Measurements from ENCODE around the gene ADAMTS5. TPM values are rescaled to one million over a fixed set of nuclear protein-coding genes. Genes with fewer than 3 reads are reported as not detected.

The ADAMTS5 gene
- total and polyA plus RNA-seq, 2 donors (not counting 3 experiments of a cell fraction or from before 2014, with no cell fraction given) = not detected

DNA sequence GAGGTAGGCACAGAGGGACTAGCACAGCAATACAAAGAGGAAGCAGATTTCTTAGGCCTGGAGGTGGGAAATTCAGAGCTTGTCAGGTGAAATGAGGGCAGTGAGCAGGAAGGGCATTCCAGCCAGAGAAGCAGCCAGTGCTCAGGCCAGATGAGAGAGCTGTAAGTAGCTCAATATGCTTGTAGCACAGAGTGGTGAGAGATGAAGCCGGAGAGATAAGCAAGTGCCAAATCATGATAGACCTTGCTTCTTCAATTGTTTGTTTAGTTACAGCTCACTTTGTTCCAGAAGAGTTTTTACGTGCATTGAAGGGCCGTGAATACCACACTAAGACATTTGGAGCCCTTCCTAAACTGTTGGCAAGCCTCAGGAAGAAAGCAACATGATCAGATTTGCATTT, 79.6 kb downstream of the ADAMTS5 start:
- intact Hi-C loops (cut with micrococcal nuclease) = no loop called here
- dilution Hi-C loops (cut with MboI; ENCODE audit: extremely low pct_ligation_motif_present, low sequenced_read_pairs) = no loop called here
- Histone ChIP-seq H3K4me2 (ENCODE audit: insufficient read depth, low read length) (no peak overlapping the region), H4K20me1 (replicated peaks; ENCODE audit: control insufficient read depth, extremely low read depth, insufficient read depth, low read length) (no peaks in the 10 kb centered on the region), H3K9ac (replicated peaks; ENCODE audit: extremely low read depth, insufficient read depth, low read length) (no peak overlapping the region), H3K36me3 (ENCODE audit: control insufficient read depth in 2 of 2, extremely low read depth in 1 of 2, insufficient read depth in 2 of 2, low read length in 2 of 2) (no peaks in the 10 kb centered on the region), H2AFZ (ENCODE audit: low read depth, low read length) (no peak overlapping the region), H3K4me1 (ENCODE audit: control insufficient read depth, extremely low read depth, insufficient read depth, low read length) (no peaks in the 10 kb centered on the region), H3K79me2 (ENCODE audit: control insufficient read depth, insufficient read depth, low read length) (no peaks in the 10 kb centered on the region), H3K4me3 (replicated peaks in 1 of 3; ENCODE audit: insufficient read depth in 1 of 3, low read depth in 1 of 3, low read length in 3 of 3) (no peak overlapping the region), H3K27ac (ENCODE audit: insufficient read depth, low read depth, low read length) (no peak overlapping the region), H3K27me3 (ENCODE audit: control insufficient read depth in 2 of 2, insufficient read depth in 2 of 2, low read length in 2 of 2) (peaks cover 0 to 3% of the 10 kb centered on the region in 2 experiments), H3K9me3 (replicated peaks; ENCODE audit: control insufficient read depth, insufficient read depth, low read length) (no peaks in the 10 kb centered on the region), H3K9me1 (replicated peaks; ENCODE audit: control insufficient read depth, extremely low read depth, insufficient read depth, low read length) (no peaks in the 10 kb centered on the region)
- POLR2A ChIA-PET = no interaction called here
- DNase-seq (ENCODE audit: low read depth, low spot score) (no peak), FAIRE-seq (no peak)
- CTCF ChIA-PET = interaction anchor here (8.9 kb wide), 1 partner anchor 814 kb away, joined by 151 read pairs; no protein-coding TSS in a partner anchor
- BruUV-seq (replicated peaks) = no TSS peak
- no peak for TF ChIP-seq POLR2AphosphoS5 (IDR thresholded peaks at IDR 0.05; ENCODE audit: insufficient read depth, low read depth, low read length)
- TF ChIP-seq POLR2A (IDR thresholded peaks at IDR 0.05; ENCODE audit: low read depth, low read length) = no peak

GRCh38 chr21:26884436-26884835, 82.5 kb downstream of the ADAMTS5 start:
- ChIA-PET POLR2A (no interaction called here), CTCF (interaction anchor here (0.8 to 8.9 kb wide), 4 partner anchors 681 to 1861 kb away, joined by 4 to 151 read pairs (median 75); no protein-coding TSS in a partner anchor)
- H3K27me3 ChIP-seq (ENCODE audit: control insufficient read depth in 2 of 2, insufficient read depth in 2 of 2, low read length in 2 of 2) = peaks cover 0 to 3% of the 10 kb centered on the region in 2 experiments
- BruUV-seq (replicated peaks) = no TSS peak
- H4K20me1 ChIP-seq (replicated peaks; ENCODE audit: control insufficient read depth, extremely low read depth, insufficient read depth, low read length) = no peaks in the 10 kb centered on the region
- H2AFZ ChIP-seq (ENCODE audit: low read depth, low read length) = no peak overlapping the region
- no peak for TF ChIP-seq EZH2 (IDR thresholded peaks at IDR 0.05; ENCODE audit: borderline replicate concordance, low read depth, low read length, severe bottlenecking)
- TF ChIP-seq JUN (IDR thresholded peaks at IDR 0.05; ENCODE audit: borderline replicate concordance, insufficient read depth, insufficient read length, low read depth) = no peak
- H3K4me1 ChIP-seq (ENCODE audit: control insufficient read depth, extremely low read depth, insufficient read depth, low read length) = no peaks in the 10 kb centered on the region
- dilution Hi-C loops (cut with MboI; ENCODE audit: extremely low pct_ligation_motif_present, low sequenced_read_pairs) = no loop called here
- no peak overlapping the region for H3K9ac ChIP-seq (replicated peaks; ENCODE audit: extremely low read depth, insufficient read depth, low read length)
- DNase-seq (ENCODE audit: low read depth, low spot score) (no peak), FAIRE-seq (no peak)
- no peak overlapping the region for H3K4me2 ChIP-seq (ENCODE audit: insufficient read depth, low read length)
- no peaks in the 10 kb centered on the region for H3K79me2 ChIP-seq (ENCODE audit: control insufficient read depth, insufficient read depth, low read length)
- H3K9me1 ChIP-seq (replicated peaks; ENCODE audit: control insufficient read depth, extremely low read depth, insufficient read depth, low read length) = no peaks in the 10 kb centered on the region
- H3K27ac ChIP-seq (ENCODE audit: insufficient read depth, low read depth, low read length) = no peak overlapping the region
- intact Hi-C loops (cut with micrococcal nuclease) = no loop called here
- no peaks in the 10 kb centered on the region for H3K36me3 ChIP-seq (ENCODE audit: control insufficient read depth in 2 of 2, extremely low read depth in 1 of 2, insufficient read depth in 2 of 2, low read length in 2 of 2)
- H3K4me3 ChIP-seq (replicated peaks in 1 of 3; ENCODE audit: insufficient read depth in 1 of 3, low read depth in 1 of 3, low read length in 3 of 3) = no peak overlapping the region
- H3K9me3 ChIP-seq (replicated peaks; ENCODE audit: control insufficient read depth, insufficient read depth, low read length) = no peaks in the 10 kb centered on the region
